GM19239 (cell line): Measurements from ENCODE around the gene GCLM.
"Not testable (repeated sequence)": the region's sequence is repeated elsewhere in the genome, so short reads cannot be mapped to it uniquely, and the experiment has no call there.

Experiments
- DNase-seq: peaks from one replicate; pipeline ENCODE4 v3.0.0; 2011; ENCODE audit warnings: low spot score; ENCODE audit not compliant: insufficient read length
- FAIRE-seq: peaks from 2 replicates; lab custom pipeline; 2011; peaks lifted over from hg19 to GRCh38; lab: Jason Lieb, UNC

The GCLM gene

GRCh38 chr1:93850687-93851326 is 58.4 kb downstream of the GCLM start:
- DNase-seq, FAIRE-seq: not testable (repeated sequence)

- DNase-seq (no peak), FAIRE-seq (no peak)
These were observed 60.8 kb downstream of the GCLM start for GRCh38 chr1:93848350-93848883.

- FAIRE-seq (peak; percentile 59), DNase-seq (peak; percentile 31)
These were observed 61.4 kb downstream of the GCLM start for GRCh38 chr1:93847811-93848288.

DNA sequence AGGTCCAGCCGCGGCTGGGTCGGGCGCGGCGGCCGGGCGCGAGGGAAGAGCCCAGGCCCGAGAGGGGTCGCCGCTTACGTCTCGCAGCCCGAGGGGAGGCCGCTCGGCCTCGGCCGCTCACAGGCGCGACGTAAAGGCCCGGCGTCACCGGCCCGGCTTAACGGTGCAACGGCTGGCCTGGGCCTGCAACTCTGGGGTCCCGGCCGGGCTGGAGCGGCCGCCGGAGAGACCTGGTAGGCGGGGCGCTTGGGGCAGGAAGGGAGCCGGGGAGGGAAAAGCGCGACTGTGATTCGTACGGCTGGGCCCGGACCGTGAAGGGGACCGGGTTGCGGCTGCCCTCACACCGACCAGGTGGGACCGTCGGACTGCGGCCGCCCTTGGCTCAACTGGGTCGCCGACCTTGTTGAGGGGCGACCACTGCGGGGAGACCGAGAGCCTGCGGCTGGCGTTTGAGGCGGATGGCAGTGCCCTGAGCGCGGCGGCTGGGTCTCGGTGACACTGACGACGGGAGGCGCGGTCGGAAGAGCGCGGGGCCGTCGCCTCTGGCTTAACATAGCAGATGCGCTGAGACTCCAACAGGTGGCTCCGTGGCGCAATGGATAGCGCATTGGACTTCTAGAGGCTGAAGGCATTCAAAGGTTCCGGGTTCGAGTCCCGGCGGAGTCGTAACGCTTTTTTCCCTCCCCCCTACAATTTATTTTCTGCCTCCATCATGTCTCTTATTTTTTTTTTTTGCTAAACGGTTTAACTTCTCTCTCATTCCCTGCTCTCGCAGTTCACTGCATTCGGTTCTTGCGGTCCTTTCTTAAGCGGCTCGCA is 62.0 kb downstream of the GCLM start:
- FAIRE-seq (peak; percentile 58), DNase-seq (peak; percentile 71)

DNA sequence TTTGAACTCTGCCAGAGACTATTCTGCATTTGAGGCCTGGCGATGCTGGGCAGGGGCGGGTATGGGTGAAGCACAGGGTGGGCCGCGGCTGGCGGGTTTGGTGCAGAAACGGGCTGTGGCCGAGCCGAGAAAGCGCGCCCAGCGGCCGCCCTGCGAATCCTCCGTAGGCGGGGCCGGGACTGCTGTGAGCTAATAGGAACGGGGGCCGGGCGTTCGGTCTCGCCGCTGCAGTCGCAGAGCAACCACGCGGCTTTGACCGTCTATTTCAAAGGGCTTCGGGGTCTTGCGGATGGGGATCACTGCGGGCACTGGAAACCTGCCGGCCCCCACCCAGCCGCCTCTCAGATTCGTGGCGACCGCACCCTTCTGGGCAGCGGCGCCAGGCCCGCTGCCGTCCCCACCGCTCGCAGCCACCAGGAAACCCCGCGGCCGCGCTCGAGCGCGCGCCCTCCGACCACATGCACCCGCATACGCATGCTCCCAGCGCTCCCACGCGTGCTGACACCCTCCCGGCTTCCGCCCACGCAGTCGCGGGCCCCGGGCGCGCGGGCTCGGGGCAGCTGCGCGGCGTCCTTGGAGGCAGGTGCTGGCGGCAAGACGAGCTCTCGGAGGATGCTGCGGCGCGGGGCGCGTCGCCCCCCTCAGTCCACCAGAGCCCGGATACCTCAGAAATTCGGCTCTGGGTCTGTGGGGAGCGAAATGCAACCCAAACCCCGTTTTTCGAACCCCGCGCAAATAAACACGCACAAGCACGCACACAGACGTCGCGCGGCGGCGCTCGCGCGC is 62.8 kb downstream of the GCLM start:
- peak; percentile 11 for FAIRE-seq
- DNase-seq, result peak; percentile 72

DNA sequence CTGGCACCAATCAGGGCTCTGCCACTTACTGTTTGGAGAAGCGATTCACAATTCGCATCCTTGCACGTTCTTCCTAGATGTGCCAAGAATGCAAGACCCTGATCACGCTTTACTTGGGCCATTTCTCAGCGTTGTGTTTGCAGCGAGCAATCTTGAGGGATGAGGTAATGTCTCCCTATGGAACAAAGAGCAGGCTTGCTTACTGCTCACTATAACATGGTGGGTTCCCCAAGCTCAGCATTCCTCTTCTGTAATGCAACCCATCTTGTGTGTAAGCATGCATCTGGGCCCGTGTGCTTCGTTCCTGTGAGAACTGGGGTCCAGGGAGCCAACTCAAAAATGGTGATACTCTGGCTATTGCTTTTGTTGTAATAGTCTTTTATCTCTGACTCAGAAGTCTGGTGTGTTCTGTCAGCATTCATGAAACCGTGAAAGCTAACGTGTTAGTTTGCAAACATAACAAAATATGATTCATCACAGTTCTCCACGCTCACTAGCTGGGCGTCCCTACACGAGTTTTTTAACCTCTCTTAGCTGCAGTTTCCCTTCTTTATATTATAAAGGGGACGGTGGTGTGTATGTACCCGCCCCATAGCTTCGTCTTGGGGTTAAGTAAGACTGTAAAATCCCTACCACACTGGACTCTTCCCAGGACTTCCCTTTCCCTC is 63.6 kb downstream of the GCLM start:
- no peak for DNase-seq
- no peak for FAIRE-seq

- FAIRE-seq (peak; percentile 89), DNase-seq (peak; percentile 30)
These were observed 64.8 kb downstream of the GCLM start for GRCh38 chr1:93844262-93845045.

- DNase-seq, result no peak
- no peak for FAIRE-seq
These were observed 66.3 kb downstream of the GCLM start for GRCh38 chr1:93842750-93843500.

DNA sequence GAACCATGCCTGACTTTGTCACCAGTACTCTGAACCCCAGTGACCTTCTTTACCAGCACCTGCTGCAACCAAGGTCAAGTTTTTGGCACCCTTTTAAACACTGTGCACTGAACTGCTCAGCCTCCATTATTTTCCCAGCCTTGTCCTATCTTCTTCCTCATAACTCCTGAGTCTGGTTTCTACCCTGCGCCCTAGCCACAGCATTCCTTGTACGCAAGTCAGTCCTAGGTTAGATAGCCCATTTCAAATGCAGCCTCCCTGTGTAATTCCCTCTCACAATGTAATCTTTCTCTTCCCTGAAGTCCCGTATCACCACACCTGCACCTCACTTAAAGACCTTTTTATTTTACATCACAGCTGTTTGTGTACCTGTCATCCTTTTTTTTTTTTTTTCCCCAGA is 67.5 kb downstream of the GCLM start:
- FAIRE-seq (no peak), DNase-seq (no peak)

DNA sequence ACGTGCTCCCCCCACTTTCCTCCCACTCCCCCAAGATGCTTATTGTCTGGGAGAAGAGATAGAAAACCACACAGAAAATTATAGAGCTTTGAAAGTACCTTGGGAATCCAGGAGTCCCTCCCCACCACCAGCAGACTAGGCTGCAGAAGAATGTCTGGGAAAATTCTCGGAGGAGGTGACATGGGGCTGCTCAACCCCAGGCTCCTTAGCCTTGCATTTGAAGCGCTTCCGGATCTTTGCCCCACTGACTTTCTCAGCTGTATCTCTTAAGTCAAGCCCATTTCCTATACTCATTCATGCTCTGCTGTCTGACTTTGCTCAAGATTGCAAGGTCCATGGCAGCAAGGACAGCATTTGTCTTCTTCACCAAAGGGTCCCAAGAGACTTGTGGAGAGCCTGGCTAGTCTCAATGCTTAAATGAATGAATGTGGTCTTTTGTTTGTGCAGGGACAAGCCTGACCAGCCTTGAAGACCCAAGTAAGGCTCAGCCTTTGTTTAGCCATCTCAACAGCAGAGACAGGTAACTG is 68.2 kb downstream of the GCLM start:
- DNase-seq (no peak), FAIRE-seq (no peak)

GRCh38 chr1:93839753-93840152 is 69.5 kb downstream of the GCLM start:
- FAIRE-seq (no peak), DNase-seq (no peak)

- no peak for DNase-seq
- no peak for FAIRE-seq
These were observed 69.9 kb downstream of the GCLM start for GRCh38 chr1:93839307-93839706.

DNA sequence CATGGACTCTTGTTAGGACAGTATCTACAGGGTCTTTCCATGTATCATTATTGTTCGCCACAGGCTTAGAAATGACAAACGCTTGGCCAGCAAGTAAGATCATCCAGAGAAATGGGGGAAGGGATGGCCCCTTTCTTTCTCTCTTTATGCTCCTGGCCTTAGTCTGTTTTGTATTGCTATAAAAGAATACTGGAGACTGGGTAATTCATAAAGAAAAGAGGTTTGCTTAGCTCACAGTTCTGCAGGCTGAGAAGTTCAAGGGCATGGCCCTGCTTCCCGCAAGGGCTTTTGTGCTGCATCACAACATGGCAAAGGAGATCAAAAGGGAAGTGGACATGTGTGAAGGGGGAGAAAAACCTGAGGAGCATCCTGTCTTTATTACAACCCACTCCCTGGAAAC is 71.3 kb downstream of the GCLM start:
- FAIRE-seq (no peak), DNase-seq (no peak)
